Lower lobe of right lung (tissue), 2 donors: ENCODE measurements around the gene NDUFC2. TPM values are rescaled to one million over a fixed set of nuclear protein-coding genes. Genes with fewer than 3 reads are reported as not detected.

Experiments
- ATAC-seq, 2 donors: fragments of 200-7000 bp; cut with Tn5 transposase; one replicate each; pipeline ENCODE4 v1.9.1; 2020 to 2022; ENCODE audit warnings: mild to moderate bottlenecking in 2 of 2, moderate library complexity in 2 of 2
- DNase-seq: peaks from one replicate; pipeline ENCODE4 v3.0.0-alpha.2; 2020
- H3K27ac ChIP-seq: fragments of 200-600 bp; one replicate; pipeline ENCODE4 v1.8.0; 2022
- H3K27me3 ChIP-seq: fragments of 200-600 bp; one replicate; pipeline ENCODE4 v1.8.0; 2022; ENCODE audit warnings: low read depth
- H3K36me3 ChIP-seq: fragments of 200-600 bp; one replicate; pipeline ENCODE4 v1.8.0; 2022; ENCODE audit warnings: mild to moderate bottlenecking
- H3K4me1 ChIP-seq: fragments of 200-600 bp; one replicate; pipeline ENCODE4 v1.8.0; 2022
- H3K4me3 ChIP-seq: fragments of 200-600 bp; one replicate; pipeline ENCODE4 v1.8.0; 2022; ENCODE audit warnings: mild to moderate bottlenecking
- H3K9me3 ChIP-seq: fragments of 200-600 bp; one replicate; pipeline ENCODE4 v1.8.0; 2022
- CTCF ChIP-seq: fragments of 200-600 bp; IDR thresholded peaks from one replicate; pipeline ENCODE4 v1.8.0; 2022; ENCODE audit warnings: antibody characterized with exemption, mild to moderate bottlenecking
- intact Hi-C: fragments of 100-400 bp; cut with DNase I; formaldehyde crosslinking; loops from one replicate; pipeline ENCODE4 v1.11.0; 2022
- total RNA-seq: library from RNA; stranded (reverse); fragmentation: NEBNext Ultra II Directional; extraction: Animal tissue kit (Norgen Biotek cat#: 25700); gene quantifications from one replicate; pipeline ENCODE4 v1.2.1, GENCODE V29; 2021
- donor health status: DM: no; HTN: yes; CAD: no; lungs with severe emphysema.

NDUFC2 gene
- total RNA-seq, 1 donor from 2014 or later: 130 TPM

DNA sequence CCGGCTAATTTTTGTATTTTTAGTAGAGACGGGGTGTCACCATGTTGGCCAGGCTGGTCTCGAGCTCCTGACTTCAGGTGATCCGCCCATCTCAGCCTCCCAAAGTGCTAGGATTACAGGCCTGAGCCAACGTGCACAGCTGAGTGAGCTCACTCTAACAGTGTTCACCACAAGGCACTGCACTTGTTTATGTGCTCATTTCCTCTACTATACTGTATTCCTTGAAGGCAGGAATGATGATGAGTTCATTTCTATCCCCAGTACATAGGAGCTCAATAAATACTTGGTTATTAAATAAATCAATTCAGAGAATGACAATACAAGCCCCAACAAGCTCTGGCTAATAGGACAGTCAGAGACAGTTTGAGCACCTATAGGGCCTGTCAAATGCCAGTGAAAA, 30.7 kb upstream of the NDUFC2 start:
- H3K27ac ChIP-seq: no peak overlapping the region
- H3K4me3 ChIP-seq: no peak overlapping the region
- H3K4me1 ChIP-seq: no peaks in the 10 kb centered on the region
- H3K36me3 ChIP-seq: peaks cover 48% of the 10 kb centered on the region
- no peaks in the 10 kb centered on the region for H3K27me3 ChIP-seq
- DNase-seq: no peak
- intact Hi-C loops: no loop called here
- ATAC-seq: no peak
- no peaks in the 10 kb centered on the region for H3K9me3 ChIP-seq
- TF ChIP-seq CTCF: no peak

- Histone ChIP-seq H3K9me3 (no peaks in the 10 kb centered on the region), H3K27ac (no peak overlapping the region), H3K4me3 (no peak overlapping the region), H3K36me3 (peaks cover 48% of the 10 kb centered on the region), H3K27me3 (no peaks in the 10 kb centered on the region), H3K4me1 (no peaks in the 10 kb centered on the region)
- no peak for ATAC-seq
- no peak for DNase-seq
- TF ChIP-seq CTCF: no peak
- intact Hi-C loops: no loop called here
Measured at GRCh38 chr11:78109081-78110015, 29.7 kb upstream of the NDUFC2 start.

- ATAC-seq (no peak), DNase-seq (no peak)
- TF ChIP-seq CTCF: no peak
- Histone ChIP-seq H3K27me3 (no peaks in the 10 kb centered on the region), H3K36me3 (peaks cover 47% of the 10 kb centered on the region), H3K27ac (no peak overlapping the region), H3K9me3 (no peaks in the 10 kb centered on the region), H3K4me3 (no peak overlapping the region), H3K4me1 (no peaks in the 10 kb centered on the region)
- intact Hi-C loops: no loop called here
Measured at GRCh38 chr11:78100676-78101472, 21.2 kb upstream of the NDUFC2 start.

GRCh38 chr11:78100261-78100660, 20.6 kb upstream of the NDUFC2 start:
- no peaks in the 10 kb centered on the region for H3K9me3 ChIP-seq
- ATAC-seq (no peak), DNase-seq (no peak)
- H3K4me3 ChIP-seq: no peak overlapping the region
- peaks cover 47% of the 10 kb centered on the region for H3K36me3 ChIP-seq
- no peaks in the 10 kb centered on the region for H3K4me1 ChIP-seq
- H3K27ac ChIP-seq: no peak overlapping the region
- no peak for TF ChIP-seq CTCF
- H3K27me3 ChIP-seq: no peaks in the 10 kb centered on the region
- intact Hi-C loops: no loop called here

- TF ChIP-seq CTCF: no peak
- intact Hi-C loops: loop anchor here (5.0 kb wide), 1 partner anchor 468 kb away; no protein-coding TSS in a partner anchor
- ATAC-seq (no peak), DNase-seq (no peak)
- Histone ChIP-seq H3K4me1 (no peaks in the 10 kb centered on the region), H3K36me3 (peaks cover 50% of the 10 kb centered on the region), H3K4me3 (no peak overlapping the region), H3K9me3 (no peaks in the 10 kb centered on the region), H3K27ac (no peak overlapping the region), H3K27me3 (no peaks in the 10 kb centered on the region)
Measured at GRCh38 chr11:78099666-78100065, 20.0 kb upstream of the NDUFC2 start.
